RWPE2 (cell line): ENCODE measurements around the gene MRTFB.

Experiments used
- ATAC-seq: fragments of 200-7000 bp; cut with Tn5 transposase; 3 replicates; pipeline ENCODE4 v1.9.1; 2021; ENCODE audit warnings: low read depth
- DNase-seq: peaks from one replicate; pipeline ENCODE4 v3.0.0-alpha.2; 2020; ENCODE audit warnings: low spot score
- H3K27ac ChIP-seq: fragments of 450-650 bp; 2 replicates; pipeline ENCODE4 v1.5.1; 2017; ENCODE audit warnings: mild to moderate bottlenecking; ENCODE audit not compliant: poor library complexity, severe bottlenecking
- H3K27me3 ChIP-seq: fragments of 250-450 bp; sonication (Bioruptor Pico); 2 replicates; pipeline ENCODE4 v1.5.1; 2021; ENCODE audit warnings: mild to moderate bottlenecking, moderate library complexity; ENCODE audit not compliant: insufficient read depth, poor library complexity, severe bottlenecking
- H3K36me3 ChIP-seq: fragments of 250-450 bp; sonication (Bioruptor Pico); 2 replicates; pipeline ENCODE4 v1.5.1; 2020; ENCODE audit warnings: low read depth, mild to moderate bottlenecking, moderate library complexity
- H3K4me1 ChIP-seq: fragments of 250-450 bp; sonication (Bioruptor Pico); 2 replicates; pipeline ENCODE4 v1.5.1; 2021; ENCODE audit warnings: mild to moderate bottlenecking, moderate library complexity; ENCODE audit not compliant: insufficient read depth, poor library complexity, severe bottlenecking
- H3K4me3 ChIP-seq: fragments of 250-450 bp; sonication (Bioruptor Pico); 2 replicates; pipeline ENCODE4 v1.5.1; 2021; ENCODE audit warnings: mild to moderate bottlenecking, moderate library complexity; ENCODE audit not compliant: severe bottlenecking
- H3K9me3 ChIP-seq: fragments of 250-450 bp; sonication (Bioruptor Pico); 2 replicates; pipeline ENCODE4 v1.5.1; 2021; ENCODE audit warnings: mild to moderate bottlenecking, moderate library complexity; ENCODE audit not compliant: severe bottlenecking
- TF ChIP-seq, protein P1 (sequence below): fragments of 450-650 bp; IDR thresholded peaks from one replicate; pipeline ENCODE4 v1.5.1; 2017; ENCODE audit warnings: mild to moderate bottlenecking, moderate library complexity; ENCODE audit not compliant: poor library complexity, severe bottlenecking

The MRTFB gene

DNA sequence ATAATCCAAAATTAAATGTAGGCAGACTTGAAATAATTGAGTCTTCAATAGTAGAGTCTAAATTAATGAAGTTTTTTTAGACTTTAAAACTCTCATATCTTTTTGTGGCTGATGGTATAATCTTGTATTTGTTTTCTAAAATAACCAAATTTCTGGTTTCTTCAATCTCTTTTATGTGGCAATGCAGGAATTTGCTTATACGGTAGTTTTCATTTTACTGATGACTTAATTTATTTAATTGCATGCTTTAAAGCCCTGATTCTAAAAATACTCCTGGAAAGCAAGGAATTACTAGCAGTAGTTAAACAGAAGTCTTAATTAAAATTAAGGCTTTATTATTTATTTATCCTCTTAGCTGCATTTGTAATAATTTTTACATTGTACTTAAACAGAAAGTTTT is 15.4 kb downstream of the MRTFB start:
- Histone ChIP-seq H3K4me3 (no peak overlapping the region), H3K27me3 (no peaks in the 10 kb centered on the region), H3K9me3 (no peaks in the 10 kb centered on the region), H3K27ac (no peak overlapping the region), H3K4me1 (no peaks in the 10 kb centered on the region), H3K36me3 (peaks cover 19% of the 10 kb centered on the region)
- TF ChIP-seq, protein P1, sequence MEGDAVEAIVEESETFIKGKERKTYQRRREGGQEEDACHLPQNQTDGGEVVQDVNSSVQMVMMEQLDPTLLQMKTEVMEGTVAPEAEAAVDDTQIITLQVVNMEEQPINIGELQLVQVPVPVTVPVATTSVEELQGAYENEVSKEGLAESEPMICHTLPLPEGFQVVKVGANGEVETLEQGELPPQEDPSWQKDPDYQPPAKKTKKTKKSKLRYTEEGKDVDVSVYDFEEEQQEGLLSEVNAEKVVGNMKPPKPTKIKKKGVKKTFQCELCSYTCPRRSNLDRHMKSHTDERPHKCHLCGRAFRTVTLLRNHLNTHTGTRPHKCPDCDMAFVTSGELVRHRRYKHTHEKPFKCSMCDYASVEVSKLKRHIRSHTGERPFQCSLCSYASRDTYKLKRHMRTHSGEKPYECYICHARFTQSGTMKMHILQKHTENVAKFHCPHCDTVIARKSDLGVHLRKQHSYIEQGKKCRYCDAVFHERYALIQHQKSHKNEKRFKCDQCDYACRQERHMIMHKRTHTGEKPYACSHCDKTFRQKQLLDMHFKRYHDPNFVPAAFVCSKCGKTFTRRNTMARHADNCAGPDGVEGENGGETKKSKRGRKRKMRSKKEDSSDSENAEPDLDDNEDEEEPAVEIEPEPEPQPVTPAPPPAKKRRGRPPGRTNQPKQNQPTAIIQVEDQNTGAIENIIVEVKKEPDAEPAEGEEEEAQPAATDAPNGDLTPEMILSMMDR = no peak
- DNase-seq (no peak), ATAC-seq (no peak)

DNA sequence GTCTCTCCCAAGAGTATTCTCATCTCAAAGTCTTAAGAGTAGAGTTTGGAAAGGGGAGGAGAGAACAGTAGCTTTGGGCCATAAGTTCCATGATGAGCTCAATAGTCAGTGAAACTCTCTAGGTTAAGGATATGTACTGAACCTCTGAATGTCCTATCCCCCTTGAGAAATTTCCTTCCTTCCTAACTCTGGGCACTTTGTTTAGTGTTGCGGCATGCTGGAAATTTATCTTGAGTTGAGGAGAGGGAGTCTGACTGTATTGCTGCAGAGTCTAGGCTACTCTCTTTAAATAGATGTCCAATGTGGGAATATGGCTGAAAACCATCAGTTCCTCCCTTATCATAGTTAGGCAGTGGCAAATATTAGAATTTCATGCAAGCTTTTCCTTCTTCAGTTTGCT is 16.1 kb downstream of the MRTFB start:
- Histone ChIP-seq H3K36me3 (peaks cover 14% of the 10 kb centered on the region; the same call in 1 of the 2 replicates), H3K4me1 (no peaks in the 10 kb centered on the region), H3K9me3 (no peaks in the 10 kb centered on the region), H3K27ac (no peak overlapping the region), H3K4me3 (no peak overlapping the region), H3K27me3 (no peaks in the 10 kb centered on the region)
- ATAC-seq (no peak), DNase-seq (no peak)
- TF ChIP-seq, protein P1 = no peak

DNA sequence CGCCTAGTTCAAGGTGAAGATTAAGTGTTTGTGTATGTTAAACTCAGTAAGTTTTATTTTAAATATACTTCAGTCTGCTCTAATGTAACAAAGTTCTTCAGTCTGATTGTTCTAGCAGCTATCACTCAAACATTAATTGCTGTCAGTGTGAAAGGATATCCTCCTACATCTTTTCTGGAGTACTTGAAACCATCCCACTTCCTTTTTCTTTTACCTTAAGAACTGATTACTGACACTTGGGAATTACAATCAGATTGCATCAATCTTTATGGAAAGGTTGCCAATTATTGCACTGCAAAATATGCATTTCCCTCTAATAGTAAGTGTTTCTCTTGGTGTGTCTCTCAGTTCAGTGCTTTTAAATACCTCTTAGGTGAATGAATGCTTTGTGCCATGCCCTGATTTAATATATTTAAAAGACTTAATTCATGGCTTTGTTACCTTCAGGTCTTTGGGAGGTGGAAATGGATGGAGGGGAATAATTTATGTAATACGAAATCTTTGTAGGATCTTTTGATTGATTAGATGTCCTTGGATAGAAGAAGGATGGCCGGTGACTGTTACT is 16.6 kb downstream of the MRTFB start:
- Histone ChIP-seq H3K36me3 (0 out of 2 replicates have a peak, but pooled peaks cover 11% of the 10 kb centered on the region), H3K27me3 (no peaks in the 10 kb centered on the region), H3K27ac (no peak overlapping the region), H3K4me3 (no peak overlapping the region), H3K9me3 (no peaks in the 10 kb centered on the region), H3K4me1 (peaks cover 5% of the 10 kb centered on the region)
- no peak for ATAC-seq
- DNase-seq = no peak
- TF ChIP-seq, protein P1 = no peak

DNA sequence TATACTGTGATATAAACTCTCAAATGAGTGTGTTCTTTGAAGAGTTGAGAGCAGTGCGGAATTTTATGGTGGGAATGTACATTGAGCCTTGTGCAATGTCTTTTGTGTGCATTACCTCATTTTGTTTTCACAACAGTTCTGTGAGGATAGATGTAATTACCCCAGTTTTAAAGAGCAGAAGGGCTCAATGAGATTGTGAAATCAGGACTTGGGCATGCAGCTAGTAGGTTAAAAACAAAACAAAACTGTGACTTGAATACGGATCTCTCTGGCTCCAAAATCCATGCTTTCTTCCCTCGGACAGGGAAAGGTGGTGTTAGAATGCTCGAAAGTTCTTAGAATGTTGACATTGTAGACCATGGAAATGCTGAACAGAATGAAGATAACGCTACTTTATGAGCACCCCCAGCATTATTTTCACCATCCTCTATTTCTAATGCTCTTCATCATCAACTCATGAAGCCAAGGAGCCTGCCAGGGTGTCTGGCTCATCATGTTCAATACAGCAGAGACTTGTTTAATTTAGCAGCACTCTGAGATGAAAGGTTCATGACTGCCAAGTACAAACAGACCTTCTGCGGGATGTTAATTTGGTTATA is 17.1 kb downstream of the MRTFB start:
- Histone ChIP-seq H3K36me3 (peaks cover 11% of the 10 kb centered on the region; the same call in 1 of the 2 replicates), H3K4me1 (peaks cover 9% of the 10 kb centered on the region), H3K27me3 (no peaks in the 10 kb centered on the region), H3K4me3 (no peak overlapping the region), H3K9me3 (no peaks in the 10 kb centered on the region), H3K27ac (no peak overlapping the region)
- TF ChIP-seq, protein P1 = no peak
- DNase-seq (no peak), ATAC-seq (no peak)

DNA sequence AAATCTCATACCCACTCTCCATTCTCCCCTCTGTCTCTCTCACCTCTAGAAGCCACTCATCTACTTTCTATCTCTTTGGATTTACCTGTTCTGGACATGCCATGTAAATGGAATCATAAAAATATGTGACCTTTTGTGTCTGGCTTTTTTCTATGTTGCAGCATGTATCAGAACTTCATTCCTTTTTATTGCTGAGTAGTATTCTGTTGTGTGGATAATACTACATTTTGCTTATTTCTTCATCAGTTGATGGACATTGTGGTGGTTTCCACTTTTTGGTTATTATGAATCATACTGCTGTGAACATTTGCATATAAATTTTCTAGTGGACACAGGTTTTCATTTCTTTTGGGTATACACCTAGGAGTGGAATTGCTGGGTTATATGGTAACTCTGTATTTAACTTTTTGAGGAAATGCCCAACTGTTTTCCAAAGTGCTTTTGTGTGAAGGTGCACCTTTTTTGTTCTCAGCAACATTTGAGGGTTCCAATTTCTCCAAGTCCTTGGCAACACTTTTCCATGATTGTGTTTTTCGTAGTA is 18.2 kb downstream of the MRTFB start:
- TF ChIP-seq, protein P1 = no peak
- no peaks in the 10 kb centered on the region for H3K9me3 ChIP-seq
- DNase-seq = no peak
- no peaks in the 10 kb centered on the region for H3K27me3 ChIP-seq
- H3K36me3 ChIP-seq = peaks cover 3% of the 10 kb centered on the region; the same call in 1 of the 2 replicates
- peaks cover 9% of the 10 kb centered on the region for H3K4me1 ChIP-seq
- no peak overlapping the region for H3K27ac ChIP-seq
- no peak overlapping the region for H3K4me3 ChIP-seq
- no peak for ATAC-seq
